HEK293T (cell line): ENCODE data around the gene LRRC9.

ENCODE experiments used
- BHLHE40 ChIP-seq: fragments of 450-650 bp; IDR thresholded peaks from 2 replicates; pipeline ENCODE4 v1.6.1; 2016; ENCODE audit warnings: mild to moderate bottlenecking, moderate library complexity, borderline replicate concordance
- CTBP1 ChIP-seq: fragments of 450-650 bp; IDR thresholded peaks from 2 replicates; pipeline ENCODE4 v1.6.1; 2016; ENCODE audit warnings: borderline replicate concordance
- ELF4 ChIP-seq: fragments of 450-650 bp; IDR thresholded peaks from 2 replicates; pipeline ENCODE4 v1.6.1; 2017; ENCODE audit warnings: antibody characterized with exemption
- FOXA1 ChIP-seq: fragments of 450-650 bp; IDR thresholded peaks from 2 replicates; pipeline ENCODE4 v1.6.1; 2016; ENCODE audit warnings: mild to moderate bottlenecking
- FOXK2 ChIP-seq: fragments of 450-650 bp; IDR thresholded peaks from 2 replicates; pipeline ENCODE4 v1.6.1; 2016; ENCODE audit warnings: mild to moderate bottlenecking
- FOXM1 ChIP-seq: fragments of 450-650 bp; IDR thresholded peaks from 2 replicates; pipeline ENCODE4 v1.6.1; 2017; ENCODE audit warnings: mild to moderate bottlenecking, borderline replicate concordance
- L3MBTL2 ChIP-seq: fragments of 450-650 bp; conservative IDR thresholded peaks from 2 replicates; pipeline ENCODE4 v1.6.1; 2016; ENCODE audit warnings: mild to moderate bottlenecking
- LEF1 ChIP-seq: fragments of 450-650 bp; IDR thresholded peaks from 2 replicates; pipeline ENCODE4 v1.6.1; 2017; ENCODE audit warnings: mild to moderate bottlenecking, borderline replicate concordance
- SP1 ChIP-seq: fragments of 450-650 bp; IDR thresholded peaks from 2 replicates; pipeline ENCODE4 v1.6.1; 2017
- SUZ12 ChIP-seq: fragments of 450-650 bp; IDR thresholded peaks from 2 replicates; pipeline ENCODE4 v1.6.1; 2016; ENCODE audit warnings: mild to moderate bottlenecking
- TARDBP ChIP-seq: fragments of 450-650 bp; IDR thresholded peaks from 2 replicates; pipeline ENCODE4 v1.6.1; 2016
- ZNF384 ChIP-seq: fragments of 450-650 bp; IDR thresholded peaks from 2 replicates; pipeline ENCODE4 v1.6.1; 2016

GRCh38 chr14:59904184-59904583 lies 15.8 kb upstream of the LRRC9 start:
- no peak for TF ChIP-seq LEF1
- TF ChIP-seq CTBP1 = no peak
- no peak for TF ChIP-seq FOXA1
- TF ChIP-seq FOXK2 = no peak
- no peak for TF ChIP-seq SP1
- TF ChIP-seq ELF4 = no peak
- TF ChIP-seq BHLHE40 = no peak
- TF ChIP-seq FOXM1 = no peak
- TF ChIP-seq SUZ12 = no peak
- no peak for TF ChIP-seq ZNF384
- no peak for TF ChIP-seq TARDBP
- no peak for TF ChIP-seq L3MBTL2
